Loucy (cell line): ENCODE measurements around the gene PPP1R26.

Source experiments
- EZH2phosphoT487 ChIP-seq: fragments of 200-600 bp; IDR thresholded peaks from 2 replicates; pipeline ENCODE4 v1.6.1; 2018; ENCODE audit warnings: antibody characterized with exemption, mild to moderate bottlenecking, moderate library complexity, borderline replicate concordance
- TF ChIP-seq, protein P1 (sequence below): fragments of 200-600 bp; sonication (generic); conservative IDR thresholded peaks from 2 replicates; pipeline ENCODE4 v1.5.1; 2014; ENCODE audit warnings: mild to moderate bottlenecking, antibody characterized with exemption, low read length

DNA sequence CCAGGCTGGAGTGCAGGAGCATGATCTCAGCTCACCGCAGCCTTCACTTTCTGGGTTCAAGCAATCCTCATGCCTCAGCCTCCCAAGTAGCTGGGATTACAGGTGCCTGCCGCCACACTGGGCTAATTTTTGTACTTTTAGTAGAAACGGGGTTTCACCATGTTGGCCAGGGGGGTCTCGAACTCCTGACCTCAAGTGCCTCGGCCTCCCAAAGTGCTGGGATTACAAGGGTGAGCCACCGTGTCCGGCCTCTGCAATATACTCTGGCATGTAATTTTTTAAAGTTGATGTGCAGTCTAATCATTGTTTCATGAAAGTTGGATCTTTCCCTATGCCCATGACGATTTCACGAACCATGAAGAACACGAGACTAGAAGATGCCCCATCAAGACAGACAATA is 28.6 kb upstream of the PPP1R26 start:
- TF ChIP-seq, protein P1, sequence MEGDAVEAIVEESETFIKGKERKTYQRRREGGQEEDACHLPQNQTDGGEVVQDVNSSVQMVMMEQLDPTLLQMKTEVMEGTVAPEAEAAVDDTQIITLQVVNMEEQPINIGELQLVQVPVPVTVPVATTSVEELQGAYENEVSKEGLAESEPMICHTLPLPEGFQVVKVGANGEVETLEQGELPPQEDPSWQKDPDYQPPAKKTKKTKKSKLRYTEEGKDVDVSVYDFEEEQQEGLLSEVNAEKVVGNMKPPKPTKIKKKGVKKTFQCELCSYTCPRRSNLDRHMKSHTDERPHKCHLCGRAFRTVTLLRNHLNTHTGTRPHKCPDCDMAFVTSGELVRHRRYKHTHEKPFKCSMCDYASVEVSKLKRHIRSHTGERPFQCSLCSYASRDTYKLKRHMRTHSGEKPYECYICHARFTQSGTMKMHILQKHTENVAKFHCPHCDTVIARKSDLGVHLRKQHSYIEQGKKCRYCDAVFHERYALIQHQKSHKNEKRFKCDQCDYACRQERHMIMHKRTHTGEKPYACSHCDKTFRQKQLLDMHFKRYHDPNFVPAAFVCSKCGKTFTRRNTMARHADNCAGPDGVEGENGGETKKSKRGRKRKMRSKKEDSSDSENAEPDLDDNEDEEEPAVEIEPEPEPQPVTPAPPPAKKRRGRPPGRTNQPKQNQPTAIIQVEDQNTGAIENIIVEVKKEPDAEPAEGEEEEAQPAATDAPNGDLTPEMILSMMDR, result no peak
- no peak for TF ChIP-seq EZH2phosphoT487
